GM20431 (cell line): ENCODE data around the gene OR2A1.
"Not testable (repeated sequence)": the region's sequence is repeated elsewhere in the genome, so short reads cannot be mapped to it uniquely, and the experiment has no call there.

Source experiments
- in situ Hi-C: fragments of 300-500 bp; cut with MseI, MboI; formaldehyde crosslinking; loops from one replicate; pipeline ENCODE4 v1.15.0; 2020; ENCODE audit warnings: low sequenced_read_pairs; ENCODE audit not compliant: unreplicated experiment

Gene OR2A1

DNA sequence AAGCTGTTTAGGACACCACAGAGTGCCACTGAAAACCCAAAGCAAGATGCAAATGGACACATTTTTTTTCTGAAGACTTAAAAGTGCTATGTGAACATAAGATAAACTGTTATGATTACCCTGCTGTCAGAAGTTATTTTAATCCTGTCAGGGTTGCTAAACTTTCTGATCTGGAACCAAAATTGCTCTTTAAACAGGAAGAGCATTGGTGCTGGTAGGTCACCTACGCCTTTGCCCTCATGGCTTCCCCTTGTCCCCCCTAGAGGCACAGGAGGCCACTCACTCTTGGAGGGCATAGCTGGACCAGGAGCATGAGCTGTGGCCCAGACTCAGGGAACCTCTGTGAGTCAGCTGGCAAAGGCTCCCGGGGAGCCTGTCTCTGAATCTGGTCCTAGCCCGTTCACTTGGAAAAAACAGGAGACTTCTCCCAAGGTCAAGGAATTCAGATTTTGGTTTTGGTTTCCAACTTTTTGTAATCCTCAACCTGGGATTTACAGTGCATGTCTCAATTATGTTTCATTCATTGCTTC, 9.5 kb downstream of the OR2A1 start:
- in situ Hi-C loops = not testable (repeated sequence)

DNA sequence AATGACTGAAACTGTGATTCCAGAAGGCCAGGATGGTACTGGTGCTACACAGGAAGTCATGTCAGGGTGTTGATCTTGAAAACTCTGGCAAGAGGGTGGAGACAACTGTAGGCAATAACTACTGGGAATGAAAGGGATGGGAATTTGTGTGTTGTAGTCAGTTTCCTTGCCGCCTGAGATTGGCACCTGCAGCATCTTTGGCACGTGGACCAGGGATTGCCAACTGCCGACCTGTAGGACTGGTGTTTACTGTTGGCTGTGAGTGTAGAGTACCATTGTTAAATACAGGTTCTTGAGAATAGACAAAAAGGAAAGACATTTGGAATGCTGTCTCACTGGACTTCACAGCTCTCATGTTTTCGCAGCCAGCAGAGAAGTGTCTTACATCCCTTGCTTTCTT, 11.1 kb downstream of the OR2A1 start:
- in situ Hi-C loops = not testable (repeated sequence)

DNA sequence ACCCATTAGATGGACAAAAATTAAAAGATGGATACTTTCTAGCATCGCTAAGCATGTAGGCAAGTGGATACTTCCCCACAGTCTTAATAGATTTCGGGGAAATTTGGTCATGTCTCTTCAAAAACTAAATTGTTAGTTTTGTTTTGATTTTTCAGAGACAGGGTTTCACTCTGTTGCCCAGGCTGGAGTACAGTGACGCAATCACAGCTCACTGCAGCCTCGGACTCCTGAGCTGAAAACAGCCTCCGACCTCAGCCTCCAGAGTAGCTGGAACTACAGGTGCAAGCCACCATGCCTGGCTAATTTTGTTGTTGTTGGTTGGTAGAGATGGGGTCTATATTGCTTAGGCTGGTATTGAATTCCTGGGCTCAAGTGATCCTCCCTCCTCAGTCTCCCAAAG, 13.6 kb downstream of the OR2A1 start:
- in situ Hi-C loops = not testable (repeated sequence)

DNA sequence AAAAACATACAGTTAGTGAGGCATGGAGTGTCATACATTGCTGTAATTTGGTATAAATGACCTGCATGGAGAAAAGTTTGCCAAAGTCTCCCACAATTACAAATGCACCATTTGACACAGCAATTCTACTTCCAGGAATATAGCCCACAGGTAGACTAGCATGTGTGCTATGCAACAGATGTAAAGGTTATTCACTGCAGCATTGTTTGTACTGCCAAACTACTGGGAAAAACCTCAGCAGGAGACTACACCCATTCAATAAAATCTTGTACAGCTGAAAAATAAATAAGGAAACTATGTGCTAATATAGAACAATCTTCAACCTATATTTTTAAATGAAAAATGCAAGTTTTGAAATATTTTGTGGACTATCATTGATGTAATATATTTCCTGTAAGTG, 17.8 kb downstream of the OR2A1 start:
- in situ Hi-C loops = not testable (repeated sequence)

DNA sequence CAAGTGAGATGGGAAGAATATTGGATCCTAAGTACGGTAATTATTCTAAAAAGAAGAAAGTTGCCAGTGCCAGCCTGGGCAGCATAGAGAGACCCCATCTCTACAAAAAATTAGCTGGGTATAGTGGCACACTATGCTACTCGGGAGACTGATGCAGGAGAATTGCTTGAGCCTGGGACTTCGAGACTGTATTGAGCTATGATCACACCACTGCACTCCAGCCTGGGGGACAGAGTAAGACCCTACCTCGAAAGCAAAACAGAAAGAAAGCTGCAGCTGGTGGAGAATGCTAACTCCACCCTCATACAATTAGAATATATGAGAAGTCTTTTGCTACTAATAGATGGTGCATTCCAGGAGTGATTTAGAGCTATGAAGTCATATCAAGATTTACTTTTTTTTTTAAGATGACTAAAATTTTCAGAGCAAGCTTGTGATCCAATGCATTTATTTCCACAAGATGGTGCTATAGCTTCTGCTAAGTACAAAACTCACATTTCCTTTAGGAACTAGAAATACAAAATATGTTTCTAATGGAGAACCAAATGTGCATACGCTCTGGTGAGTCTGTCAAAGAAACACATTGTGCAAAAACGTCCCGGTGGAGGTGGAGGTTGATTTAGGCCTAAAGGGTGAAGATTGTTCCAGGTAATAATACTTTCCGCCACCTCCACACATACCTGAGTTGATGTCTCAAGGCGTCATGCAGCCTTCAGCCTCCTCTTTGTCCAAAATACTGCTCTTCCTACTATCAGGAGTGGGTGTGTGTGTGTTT, 19.2 kb downstream of the OR2A1 start:
- in situ Hi-C loops = not testable (repeated sequence)

DNA sequence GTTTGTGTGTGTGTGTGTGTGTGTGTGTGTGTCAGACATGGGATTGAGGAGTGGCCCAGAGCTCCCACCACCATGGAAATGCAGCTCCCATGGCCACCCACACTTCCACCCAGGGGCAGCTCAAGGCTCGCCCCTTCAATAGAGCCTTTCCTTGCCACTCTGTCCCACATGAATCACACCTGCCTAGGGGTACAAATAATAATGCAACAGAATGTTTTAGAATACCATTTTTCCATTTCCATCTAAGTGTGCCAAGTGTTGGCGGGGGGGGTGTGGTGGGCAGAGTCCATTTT, 19.7 kb downstream of the OR2A1 start:
- in situ Hi-C loops = not testable (repeated sequence)

DNA sequence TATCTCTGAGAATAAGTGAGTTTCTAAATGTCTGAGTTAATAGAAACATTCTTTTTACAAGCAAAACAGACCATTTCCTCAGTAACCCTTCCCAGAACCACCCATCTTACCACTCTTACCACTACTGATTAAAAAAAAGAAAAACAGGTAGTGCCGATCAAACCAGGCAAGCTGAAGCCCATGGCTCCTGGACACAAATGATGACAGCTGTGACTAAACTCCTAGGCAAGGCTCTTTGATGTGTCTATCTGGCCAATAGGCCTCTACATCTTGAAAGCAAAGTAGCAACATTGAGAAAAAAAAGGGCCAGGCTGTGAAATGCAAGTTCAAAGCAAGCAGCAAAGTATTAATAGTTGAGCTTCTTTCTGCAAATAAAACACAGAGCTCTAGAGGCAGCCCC, 36.4 kb downstream of the OR2A1 start:
- in situ Hi-C loops = not testable (repeated sequence)

DNA sequence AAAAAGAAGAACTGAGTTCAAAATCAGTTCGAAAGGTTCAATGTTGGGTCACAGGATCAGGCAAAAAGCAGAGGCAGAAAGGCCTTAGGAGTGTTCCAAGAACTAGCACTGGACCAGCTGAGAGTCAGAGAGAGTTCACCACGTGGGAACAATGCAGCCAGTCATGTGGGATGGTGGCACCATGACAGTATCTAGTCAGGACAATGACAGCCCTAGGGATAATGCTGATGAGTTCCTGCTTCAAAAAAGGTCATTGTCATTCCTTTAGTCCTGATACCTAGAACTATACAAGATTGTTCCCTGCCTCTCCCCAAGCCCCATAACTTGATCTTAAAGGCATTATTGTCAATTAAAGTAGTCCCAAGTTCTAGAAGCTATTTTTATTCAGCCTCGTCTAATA, 39.4 kb downstream of the OR2A1 start:
- in situ Hi-C loops = not testable (repeated sequence)

DNA sequence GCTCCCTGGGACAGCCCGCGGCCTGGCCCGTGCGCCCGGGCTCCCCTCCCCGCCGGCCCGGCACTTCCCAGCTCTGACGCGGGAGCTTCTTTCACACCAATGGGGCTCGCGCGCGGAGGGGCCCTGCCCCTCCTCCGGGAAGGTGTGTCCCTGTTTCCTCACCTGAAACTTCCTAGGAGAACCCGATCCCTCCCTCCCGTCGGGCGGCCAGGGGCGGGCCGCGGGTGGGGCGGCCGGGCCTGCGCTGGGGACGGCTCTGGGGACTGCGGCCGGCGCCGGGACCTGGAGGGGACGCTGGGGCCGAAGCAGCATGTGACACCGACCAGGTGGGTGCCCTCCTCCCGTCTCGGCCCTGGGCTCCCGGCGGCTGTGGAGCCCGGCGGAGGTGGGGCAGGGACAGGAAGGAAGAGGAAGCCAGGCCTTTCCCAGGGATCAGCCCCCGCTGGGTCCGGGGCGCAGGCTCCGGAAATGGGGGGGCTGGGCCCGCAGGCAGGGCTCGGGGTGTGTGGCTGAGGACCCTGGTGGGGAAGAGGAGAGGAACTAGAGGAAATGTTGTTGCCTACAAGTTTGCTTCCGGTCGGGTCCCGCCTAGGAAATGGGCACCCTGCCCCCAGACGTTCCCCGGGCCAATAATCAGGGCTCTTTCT, 43.1 kb downstream of the OR2A1 start, which contains the start of gene ARHGEF5:
Gene ARHGEF5, plus strand, starts transcription at position 227 of the 647 bp plus-strand sequence. CDS start 7,268 bp downstream, outside the sequence.
- in situ Hi-C loops = not testable (repeated sequence)

DNA sequence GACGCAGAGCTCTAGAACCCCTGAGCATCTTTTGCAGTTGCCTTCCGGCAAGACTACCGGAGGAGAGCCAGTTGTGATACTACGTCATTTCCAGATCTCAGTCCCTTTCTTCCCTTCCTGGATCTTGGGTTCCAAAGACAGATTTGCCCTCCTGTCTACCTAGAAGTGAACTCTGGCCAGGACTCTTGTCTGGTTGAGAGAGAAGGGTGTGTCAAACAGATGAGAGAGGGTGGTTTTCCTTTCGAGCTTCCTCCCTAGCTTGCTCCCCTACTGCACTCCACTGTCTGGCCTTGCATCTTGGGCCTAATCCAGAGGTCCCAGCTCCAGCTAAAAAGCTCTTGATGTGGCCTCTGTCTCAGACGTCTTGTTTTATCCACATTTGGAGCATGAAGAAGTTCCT, 44.0 kb downstream of the OR2A1 start:
- in situ Hi-C loops = not testable (repeated sequence)

DNA sequence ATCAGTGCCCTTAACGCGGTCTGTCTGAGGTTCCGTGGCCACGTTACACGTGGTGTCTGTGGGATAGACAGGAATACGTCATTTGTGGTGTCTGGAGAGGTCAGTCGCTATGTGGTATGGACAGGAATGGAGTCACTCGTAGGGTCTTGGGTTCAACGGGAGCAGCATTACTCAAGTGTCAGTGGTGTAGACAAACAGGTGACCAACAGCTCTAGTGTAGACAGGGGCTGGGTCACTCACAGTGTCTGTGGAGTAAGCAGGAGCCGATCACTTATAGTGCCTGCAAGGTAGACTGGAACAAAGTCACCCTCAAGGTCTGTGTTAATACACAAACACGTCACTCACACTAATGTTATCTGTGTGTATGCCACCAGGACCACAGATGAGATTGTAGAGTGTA, 44.6 kb downstream of the OR2A1 start:
- in situ Hi-C loops = not testable (repeated sequence)

DNA sequence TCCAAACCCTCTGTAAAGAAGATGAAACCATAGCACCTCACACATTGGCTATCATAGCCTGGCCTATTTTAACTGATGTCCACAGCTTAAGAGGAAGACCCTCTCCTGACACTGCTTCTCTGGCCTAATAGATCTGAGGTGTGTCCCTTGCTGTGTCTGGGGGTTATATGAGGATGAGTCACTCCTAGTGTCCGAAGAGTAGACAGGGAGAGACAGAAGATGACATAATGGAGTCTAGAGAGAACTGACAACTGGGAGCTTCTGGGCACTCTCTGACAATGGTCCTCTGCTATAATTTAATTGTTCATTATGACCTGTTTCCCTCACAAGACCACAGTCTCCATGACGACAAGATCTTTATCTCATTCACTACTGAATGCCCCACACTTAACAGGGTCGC, 49.8 kb downstream of the OR2A1 start:
- in situ Hi-C loops = not testable (repeated sequence)

DNA sequence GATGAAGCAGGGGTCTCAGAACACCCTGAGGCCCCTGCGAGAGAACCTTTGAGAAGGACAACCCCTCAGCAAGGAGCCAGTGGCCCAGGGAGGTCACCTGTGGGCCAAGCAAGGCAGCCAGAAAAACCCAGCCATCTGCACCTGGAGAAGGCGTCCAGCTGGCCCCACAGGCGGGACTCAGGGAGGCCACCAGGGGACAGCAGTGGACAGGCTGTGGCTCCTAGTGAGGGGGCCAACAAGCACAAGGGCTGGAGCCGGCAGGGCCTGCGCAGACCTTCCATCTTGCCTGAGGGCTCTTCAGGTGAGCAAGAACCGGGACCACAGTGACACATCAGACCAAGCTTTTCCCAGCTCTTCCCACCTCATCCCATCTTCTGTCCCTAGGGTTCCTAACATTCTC, 53.3 kb downstream of the OR2A1 start:
- in situ Hi-C loops = not testable (repeated sequence)

DNA sequence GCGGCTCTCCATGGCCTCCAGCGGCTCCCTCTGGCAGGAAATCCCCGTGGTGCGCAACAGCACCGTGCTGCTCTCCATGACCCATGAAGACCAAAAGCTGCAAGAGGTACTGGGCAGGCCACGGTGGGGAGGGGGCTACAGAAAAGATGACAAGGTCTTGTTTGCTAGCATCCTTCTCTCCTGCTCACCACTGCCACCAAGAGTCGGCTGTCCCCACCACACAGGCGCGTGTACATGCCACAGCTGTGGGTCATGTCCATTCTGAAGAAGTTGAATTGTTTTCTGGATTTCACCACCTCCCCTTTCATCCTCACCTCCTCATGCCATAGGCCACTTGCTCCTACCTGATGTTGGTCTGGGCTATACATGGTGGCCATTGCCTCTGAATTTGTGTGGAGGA, 55.0 kb downstream of the OR2A1 start:
- in situ Hi-C loops = not testable (repeated sequence)

DNA sequence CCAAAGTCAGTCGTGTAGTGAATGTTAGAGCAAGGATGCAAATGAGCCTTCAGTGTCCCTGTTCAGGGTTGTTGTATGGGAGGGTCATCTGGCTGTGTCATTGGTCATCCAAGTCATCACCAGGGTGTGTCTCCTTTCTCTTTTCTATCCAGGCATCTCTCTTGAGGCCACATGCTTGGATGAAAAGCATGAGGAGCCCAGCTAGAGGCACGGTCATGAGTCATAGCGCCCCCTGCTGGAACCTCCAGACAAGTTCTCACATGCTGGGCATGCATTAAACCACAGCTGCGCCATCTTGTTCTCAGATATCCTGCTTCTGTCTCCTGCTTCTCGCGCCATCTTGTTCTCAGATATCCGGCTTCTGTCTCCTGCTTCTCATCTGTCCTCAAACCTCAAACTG, 57.0 kb downstream of the OR2A1 start:
- in situ Hi-C loops = not testable (repeated sequence)
